Measurements from ENCODE around the gene LIMCH1.

DNA sequence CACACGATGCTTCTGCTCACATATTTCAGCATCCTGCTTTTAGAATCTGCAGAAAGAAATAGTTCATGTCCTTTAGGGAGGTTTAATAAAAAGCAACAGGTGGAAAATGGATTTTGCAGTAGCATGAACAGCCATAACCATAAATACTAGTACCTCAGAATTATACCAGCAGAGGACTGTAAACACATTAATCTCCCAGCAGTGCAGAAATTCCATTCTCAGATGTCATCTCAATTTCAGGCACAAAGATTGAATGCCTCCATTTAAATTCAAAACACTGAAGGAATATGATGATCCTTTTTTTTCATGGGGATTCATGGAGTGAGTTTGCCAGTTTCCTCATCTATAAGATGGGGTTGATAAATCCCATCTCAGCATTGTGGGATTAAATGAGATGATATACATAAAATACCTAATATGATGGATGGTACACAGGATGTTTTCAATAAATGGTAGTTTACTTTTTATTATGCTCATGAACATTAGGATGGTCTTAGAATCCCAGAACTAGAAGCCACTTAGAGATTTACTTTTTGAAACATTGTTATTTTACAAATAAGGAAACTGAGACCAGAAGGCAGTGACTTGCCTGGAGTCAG, 566 bp upstream of the LIMCH1 start:
- TF ChIP-seq CTCF (IDR thresholded peaks at IDR 0.05) (no peak), EZH2phosphoT487 (IDR thresholded peaks at IDR 0.05) (no peak)
